GM19468 (cell line): ENCODE results near the gene POMGNT2.
"Not testable (repeated sequence)": the region's sequence is repeated elsewhere in the genome, so short reads cannot be mapped to it uniquely, and the experiment has no call there.

Experiments used
- ATAC-seq: cut with Tn5 transposase; IDR thresholded peaks from one replicate; pipeline ENCODE4 v1.9.1; 2021; ENCODE audit warnings: mild to moderate bottlenecking, moderate library complexity, moderate number of reproducible peaks; ENCODE audit not compliant: unreplicated experiment; ENCODE audit errors: extremely low read depth

Gene POMGNT2

GRCh38 chr3:43053291-43053690 is 52.6 kb downstream of the POMGNT2 start:
- ATAC-seq = no peak

GRCh38 chr3:43048470-43048869 is 57.4 kb downstream of the POMGNT2 start:
- no peak for ATAC-seq

GRCh38 chr3:43046583-43046982 is 59.3 kb downstream of the POMGNT2 start:
- no peak for ATAC-seq

- not testable (repeated sequence) for ATAC-seq
These were observed 60.8 kb downstream of the POMGNT2 start for GRCh38 chr3:43045079-43045478.

- no peak for ATAC-seq
These were observed 62.1 kb downstream of the POMGNT2 start for GRCh38 chr3:43043793-43044192.

- no peak for ATAC-seq
These were observed 62.7 kb downstream of the POMGNT2 start for GRCh38 chr3:43043071-43043766.

- ATAC-seq = no peak
These were observed 64.4 kb downstream of the POMGNT2 start for GRCh38 chr3:43041517-43041916.

GRCh38 chr3:43038010-43038409 is 67.9 kb downstream of the POMGNT2 start:
- peak; percentile 33 for ATAC-seq

GRCh38 chr3:43036621-43037423 is 69.1 kb downstream of the POMGNT2 start:
- no peak for ATAC-seq

GRCh38 chr3:43035801-43036365 is 70.0 kb downstream of the POMGNT2 start:
- ATAC-seq = no peak

- no peak for ATAC-seq
These were observed 71.0 kb downstream of the POMGNT2 start for GRCh38 chr3:43034911-43035310.

GRCh38 chr3:43034200-43034599 is 71.7 kb downstream of the POMGNT2 start:
- ATAC-seq = no peak

GRCh38 chr3:43032646-43033628 is 72.9 kb downstream of the POMGNT2 start:
- no peak for ATAC-seq

- no peak for ATAC-seq
These were observed 73.9 kb downstream of the POMGNT2 start for GRCh38 chr3:43031889-43032545.

- ATAC-seq = no peak
These were observed 74.4 kb downstream of the POMGNT2 start for GRCh38 chr3:43031485-43031884.

GRCh38 chr3:43030162-43030935 is 75.5 kb downstream of the POMGNT2 start:
- no peak for ATAC-seq
